Endothelial cell of umbilical vein (primary cell): ENCODE measurements around the gene TXNRD1. TPM values are rescaled to one million over a fixed set of nuclear protein-coding genes. Genes with fewer than 3 reads are reported as not detected.

Experiments
- BruUV-seq: library from RNA; stranded (reverse); fragments of 400-500 nt; replicated peaks from 2 replicates; lab custom pipeline; 2021; lab: Mats Ljungman, UMichigan
- CTCF ChIA-PET: fragments of 300-600, 350-600 bp; sonication (Branson Sonifier 250); formaldehyde crosslinking; loops from one replicate; lab custom pipeline; 2021; ENCODE audit warnings: antibody characterized with exemption, inconsistent platforms; lab: Charles Lee
- POLR2A ChIA-PET: fragments of 300-600, 350-600 bp; sonication (Branson Sonifier 250); formaldehyde crosslinking; loops from one replicate; lab custom pipeline; 2021; ENCODE audit warnings: antibody characterized with exemption, inconsistent platforms; lab: Charles Lee
- DNase-seq: peaks from one replicate; pipeline ENCODE4 v3.0.0-alpha.2; 2011; ENCODE audit warnings: low read depth, low spot score
- FAIRE-seq: peaks from 2 replicates; lab custom pipeline; 2011; peaks lifted over from hg19 to GRCh38; lab: Jason Lieb, UNC
- H2AFZ ChIP-seq: 2 replicates; pipeline ENCODE4 v1.6.0; 2012; ENCODE audit warnings: low read depth, low read length, control low read depth, inconsistent platforms
- H3K27ac ChIP-seq: 2 replicates; pipeline ENCODE4 v1.5.1; 2011; ENCODE audit warnings: low read depth, mild to moderate bottlenecking, control low read depth, low read length, moderate library complexity; ENCODE audit not compliant: insufficient read depth
- H3K27me3 ChIP-seq, 2 experiments: 2 replicates each; pipeline versions ENCODE4 v1.6.0 to v1.6.1; 2011; ENCODE audit warnings: low read length in 2 of 2, mixed read lengths in 1 of 2; ENCODE audit not compliant: control insufficient read depth in 2 of 2, insufficient read depth in 2 of 2
- H3K36me3 ChIP-seq, 2 experiments: 2 replicates in 1 of 2; 3 replicates in 1 of 2; pipeline ENCODE4 v1.5.1; 2011; ENCODE audit warnings: low read length in 2 of 2, mild to moderate bottlenecking in 1 of 2, moderate library complexity in 1 of 2; ENCODE audit not compliant: control insufficient read depth in 2 of 2, insufficient read depth in 2 of 2; ENCODE audit errors: extremely low read depth in 1 of 2
- H3K4me1 ChIP-seq: 3 replicates; pipeline ENCODE4 v1.5.1; 2011; ENCODE audit warnings: mild to moderate bottlenecking, low read length; ENCODE audit not compliant: control insufficient read depth, insufficient read depth; ENCODE audit errors: extremely low read depth
- H3K4me2 ChIP-seq: 2 replicates; pipeline ENCODE4 v1.6.1; 2011; ENCODE audit warnings: low read length, control low read depth, mixed read lengths; ENCODE audit not compliant: insufficient read depth
- H3K4me3 ChIP-seq, 3 experiments: fragments of 200-600 bp in 1 of 3; sonication (generic), shearing (Covaris generic) in 1 of 3; replicated peaks in 1 of 3; 2 replicates each; pipeline ENCODE4 v1.5.1; 2011 to 2016; ENCODE audit warnings: control low read depth in 3 of 3, low read length in 3 of 3, mild to moderate bottlenecking in 2 of 3, inconsistent platforms in 1 of 3, low read depth in 1 of 3, moderate library complexity in 1 of 3; ENCODE audit not compliant: insufficient read depth in 1 of 3
- H3K79me2 ChIP-seq: 2 replicates; pipeline ENCODE4 v1.6.0; 2012; ENCODE audit warnings: low read length, inconsistent platforms; ENCODE audit not compliant: control insufficient read depth, insufficient read depth
- H3K9ac ChIP-seq: replicated peaks from 2 replicates; pipeline ENCODE3; 2011; ENCODE audit warnings: low read length, control low read depth; ENCODE audit not compliant: insufficient read depth; ENCODE audit errors: extremely low read depth
- H3K9me1 ChIP-seq: replicated peaks from 3 replicates; pipeline ENCODE4 v1.6.0; 2011; ENCODE audit warnings: mild to moderate bottlenecking, low read length; ENCODE audit not compliant: control insufficient read depth, insufficient read depth; ENCODE audit errors: extremely low read depth
- H3K9me3 ChIP-seq: replicated peaks from 2 replicates; pipeline ENCODE4 v1.5.1; 2012; ENCODE audit warnings: low read length, inconsistent platforms; ENCODE audit not compliant: control insufficient read depth, insufficient read depth
- H4K20me1 ChIP-seq: replicated peaks from 2 replicates; pipeline ENCODE3; 2011; ENCODE audit warnings: mild to moderate bottlenecking, low read length; ENCODE audit not compliant: control insufficient read depth, insufficient read depth; ENCODE audit errors: extremely low read depth
- CTCF ChIP-seq, 2 donors: IDR thresholded peaks; 1 replicate in 1 of 2; 2 replicates in 1 of 2; pipeline ENCODE4 v1.5.1; 2011; ENCODE audit warnings: low read length in 2 of 2, mild to moderate bottlenecking in 2 of 2, moderate library complexity in 2 of 2, control low read depth in 1 of 2, inconsistent platforms in 1 of 2, low read depth in 1 of 2; ENCODE audit not compliant: insufficient read depth in 1 of 2; ENCODE audit errors: extremely low read depth in 1 of 2
- EZH2 ChIP-seq: IDR thresholded peaks from 2 replicates; pipeline ENCODE4 v1.6.1; 2012; ENCODE audit warnings: borderline replicate concordance, low read depth, mild to moderate bottlenecking, moderate library complexity, low read length, inconsistent platforms; ENCODE audit not compliant: severe bottlenecking
- FOS ChIP-seq: IDR thresholded peaks from 2 replicates; pipeline ENCODE4 v1.6.1; 2011; ENCODE audit warnings: mild to moderate bottlenecking, low read length, moderate library complexity, borderline replicate concordance; ENCODE audit not compliant: insufficient read depth
- GATA2 ChIP-seq: IDR thresholded peaks from 2 replicates; pipeline ENCODE4 v1.7.0; 2011; ENCODE audit warnings: low read depth, mild to moderate bottlenecking, moderate library complexity, mixed read lengths, low read length; ENCODE audit not compliant: insufficient read length, insufficient read depth
- JUN ChIP-seq: IDR thresholded peaks from 2 replicates; pipeline ENCODE4 v1.6.1; 2011; ENCODE audit warnings: borderline replicate concordance, low read depth; ENCODE audit not compliant: insufficient read length, insufficient read depth
- MAX ChIP-seq: IDR thresholded peaks from 2 replicates; pipeline ENCODE4 v1.6.1; 2011; ENCODE audit not compliant: insufficient read depth, insufficient read length
- MYC ChIP-seq: IDR thresholded peaks from one replicate; pipeline ENCODE4 v1.6.1; 2011; ENCODE audit warnings: mild to moderate bottlenecking, low read depth, low read length
- POLR2A ChIP-seq: IDR thresholded peaks from 2 replicates; pipeline ENCODE4 v1.6.1; 2012; ENCODE audit warnings: low read depth, mild to moderate bottlenecking, control low read depth, low read length
- POLR2AphosphoS5 ChIP-seq: IDR thresholded peaks from 2 replicates; pipeline ENCODE4 v1.6.1; 2012; ENCODE audit warnings: low read depth, mild to moderate bottlenecking, control low read depth, low read length, moderate library complexity; ENCODE audit not compliant: insufficient read depth
- dilution Hi-C: fragments of 300-500 bp; cut with MboI; formaldehyde crosslinking; loops from one replicate; pipeline ENCODE4 v1.15.0; 2019; ENCODE audit warnings: low sequenced_read_pairs; ENCODE audit not compliant: extremely low pct_ligation_motif_present
- intact Hi-C: fragments of 100-400 bp; cut with micrococcal nuclease; formaldehyde crosslinking; loops from one replicate; pipeline ENCODE4 v1.10.0; 2022
- polyA plus RNA-seq, 4 experiments: library from polyadenylated mRNA; depleted of rRNA in 3 of 4; stranded (reverse) in 3 of 4; unstranded in 1 of 4; fragments of >200 nt; gene quantifications; 2 replicates each; pipeline versions ENCODE4 v1.2.1 to v1.2.3, GENCODE V29; 2011 to 2012; ENCODE audit warnings: missing spikeins in 1 of 4
- total RNA-seq: library from RNA; stranded (reverse); gene quantifications from 2 replicates; pipeline ENCODE4 v1.2.3, GENCODE V29; 2021

The TXNRD1 gene
- total and polyA plus RNA-seq, 2 donors (not counting 3 experiments of a cell fraction or from before 2014, with no cell fraction given): 309 to 566 TPM

GRCh38 chr12:104250366-104251125 lies 35.0 kb downstream of the TXNRD1 start:
- Histone ChIP-seq H3K9ac (no peak overlapping the region), H3K4me2 (no peak overlapping the region), H3K9me1 (no peaks in the 10 kb centered on the region), H2AFZ (no peak overlapping the region), H3K36me3 (no peaks in the 10 kb centered on the region), H3K79me2 (no peaks in the 10 kb centered on the region), H3K27me3 (no peaks in the 10 kb centered on the region), H4K20me1 (no peaks in the 10 kb centered on the region), H3K9me3 (no peaks in the 10 kb centered on the region), H3K4me1 (no peaks in the 10 kb centered on the region), H3K4me3 (no peak overlapping the region), H3K27ac (no peak overlapping the region)
- intact Hi-C loops (no loop called here), dilution Hi-C loops (no loop called here)
- DNase-seq: no peak
- no peak for FAIRE-seq
- CTCF ChIA-PET: no interaction called here
- POLR2A ChIA-PET: no interaction called here
- no peak for TF ChIP-seq POLR2A
- TF ChIP-seq EZH2: no peak
- TF ChIP-seq GATA2: no peak
- no peak for TF ChIP-seq MYC
- no peak for TF ChIP-seq MAX
- TF ChIP-seq JUN: no peak
- no peak for TF ChIP-seq FOS
- TF ChIP-seq CTCF (IDR thresholded peaks at IDR 0.05; ENCODE audit: extremely low read depth in 1 of 2, insufficient read depth in 1 of 2, low read depth in 1 of 2, low read length in 2 of 2): no peak
- TF ChIP-seq POLR2AphosphoS5: no peak
- BruUV-seq: no TSS peak
